ENCODE results near the gene APH1A. TPM values are rescaled to one million over a fixed set of nuclear protein-coding genes. Genes with fewer than 3 reads are reported as not detected.

The APH1A gene
- total and polyA plus RNA-seq, 2 of the 13 experiments (the other 11 are each of a cell fraction or from before 2014, with no cell fraction given), result 114 to 130 TPM

- TF ChIP-seq ZNF75D (CRISPR knock-in tag; IDR thresholded peaks at IDR 0.05; ENCODE audit: borderline replicate concordance) (no peak), SP140L (CRISPR knock-in tag; IDR thresholded peaks at IDR 0.05; ENCODE audit: borderline replicate concordance) (no peak), ZNF710 (CRISPR knock-in tag; IDR thresholded peaks at IDR 0.05; ENCODE audit: borderline replicate concordance) (peak; percentile 67; the same call in 1 of the 2 replicates), ZNF564 (CRISPR knock-in tag; IDR thresholded peaks at IDR 0.05) (peak; percentile 79; the same call in 1 of the 2 replicates), HIC2 (CRISPR knock-in tag; IDR thresholded peaks at IDR 0.05; ENCODE audit: low read depth) (no peak; the same call in 1 of the 2 replicates), CSRNP2 (CRISPR knock-in tag; conservative IDR thresholded peaks at IDR 0.05; ENCODE audit: low read depth) (peak; percentile 64; the same call in 1 of the 2 replicates), NFE2L2 (IDR thresholded peaks at IDR 0.05; ENCODE audit: low read length) (no peak), ZNF275 (CRISPR knock-in tag; IDR thresholded peaks at IDR 0.05; ENCODE audit: borderline replicate concordance) (peak; percentile 87), MXI1 (IDR thresholded peaks at IDR 0.05; ENCODE audit: borderline replicate concordance, low read depth, low read length) (peak; percentile 45; the same call in 1 of the 3 replicates), ESRRA (CRISPR knock-in tag; IDR thresholded peaks at IDR 0.05; ENCODE audit: low read depth) (no peak), NFATC3 (CRISPR knock-in tag; IDR thresholded peaks at IDR 0.05) (no peak), MED13 (CRISPR knock-in tag; IDR thresholded peaks at IDR 0.05) (peak; percentile 75; the same call in 1 of the 2 replicates), ZNF256 (CRISPR knock-in tag; conservative IDR thresholded peaks at IDR 0.05) (peak; percentile 45; the same call in 1 of the 2 replicates), FOXC1 (CRISPR knock-in tag; IDR thresholded peaks at IDR 0.05; ENCODE audit: borderline replicate concordance) (peak; percentile 87; the same call in 1 of the 2 replicates), CBX2 (IDR thresholded peaks at IDR 0.05; ENCODE audit: low read depth, low read length) (no peak), CBX2 (CRISPR knock-in tag; IDR thresholded peaks at IDR 0.05; ENCODE audit: low read depth) (no peak), NPAS2 (CRISPR knock-in tag; IDR thresholded peaks at IDR 0.05; ENCODE audit: borderline replicate concordance) (no peak), DPF2 (CRISPR knock-in tag; IDR thresholded peaks at IDR 0.05; ENCODE audit: borderline replicate concordance, low read depth) (no peak), JDP2 (CRISPR knock-in tag; IDR thresholded peaks at IDR 0.05; ENCODE audit: borderline replicate concordance) (peak; percentile 83; the same call in 1 of the 2 replicates), CTCF (CRISPR knock-in tag; IDR thresholded peaks at IDR 0.05) (peak; percentile 37)
Observed at GRCh38 chr1:150235852-150236613, 32.8 kb downstream of the APH1A start, which contains the start of gene ANP32E (continued).

All from HepG2 (cell line).